Measurements from ENCODE around the gene ATAD3C.
"Not testable (repeated sequence)": the region's sequence is repeated elsewhere in the genome, so short reads cannot be mapped to it uniquely, and the experiment has no call there.

Gene ATAD3C, protein sequence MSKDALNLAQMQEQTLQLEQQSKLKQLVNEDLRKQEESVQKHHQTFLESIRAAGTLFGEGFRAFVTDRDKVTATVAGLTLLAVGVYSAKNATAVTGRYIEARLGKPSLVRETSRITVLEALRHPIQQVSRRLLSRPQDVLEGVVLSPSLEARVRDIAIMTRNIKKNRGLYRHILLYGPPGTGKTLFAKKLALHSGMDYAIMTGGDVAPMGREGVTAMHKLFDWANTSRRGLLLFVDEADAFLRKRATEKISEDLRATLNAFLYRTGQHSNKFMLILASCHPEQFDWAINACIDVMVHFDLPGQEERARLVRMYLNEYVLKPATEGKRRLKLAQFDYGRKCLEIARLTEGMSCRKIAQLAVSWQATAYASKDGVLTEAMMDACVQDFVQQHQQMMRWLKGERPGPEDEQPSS

DNA sequence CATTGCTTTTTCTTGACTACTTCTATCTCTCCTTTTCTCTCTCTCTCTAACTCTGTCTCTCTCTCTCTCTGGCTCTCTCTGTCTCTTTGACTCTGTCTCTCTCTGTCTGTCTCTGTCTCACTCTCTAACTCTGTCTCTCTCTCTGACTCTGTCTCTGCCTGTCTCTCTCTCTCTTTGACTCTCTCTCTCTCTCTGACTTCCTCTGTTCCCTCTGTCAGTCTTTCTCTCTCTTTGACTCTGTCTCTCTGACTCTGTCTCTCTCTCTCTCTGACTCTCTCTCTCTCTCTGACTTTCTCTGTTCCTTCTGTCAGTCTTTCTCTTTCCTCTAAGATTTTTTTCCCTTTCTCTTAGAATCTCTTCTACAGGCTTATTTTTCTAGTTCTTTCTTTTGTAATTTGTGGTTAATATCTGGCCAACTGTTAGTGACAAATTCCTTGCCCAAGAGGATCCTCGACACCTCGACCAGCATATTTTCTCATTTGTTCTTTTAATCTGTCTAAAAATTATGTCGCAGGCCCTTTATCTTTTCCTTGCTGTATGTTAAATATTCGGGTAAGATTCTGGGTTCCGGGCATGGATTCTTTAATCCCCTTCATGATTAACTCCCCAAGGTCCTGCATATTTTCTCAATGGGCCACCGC lies at the start of gene ATAD3C:
Gene ATAD3C (plus strand): TSS at position 591 of the 641 bp plus-strand sequence. CDS start 995 bp downstream, outside the sequence.
- H3K4me1 Mint-ChIP-seq, result no peaks in the 10 kb centered on the region
- H3K4me3 Mint-ChIP-seq, result no peak within 1 kb of the TSS
- peaks cover 4% of the 10 kb centered on the region for H3K27me3 Mint-ChIP-seq
- H3K27ac Mint-ChIP-seq, result no peak within 1 kb of the TSS
- ATAC-seq (ENCODE audit: low read depth) (no peak), DNase-seq (ENCODE audit: low spot score in 2 of 2) (no peak)
- no peaks in the 10 kb centered on the region for H3K36me3 Mint-ChIP-seq
- H3K9me3 Mint-ChIP-seq, result no peaks in the 10 kb centered on the region

DNA sequence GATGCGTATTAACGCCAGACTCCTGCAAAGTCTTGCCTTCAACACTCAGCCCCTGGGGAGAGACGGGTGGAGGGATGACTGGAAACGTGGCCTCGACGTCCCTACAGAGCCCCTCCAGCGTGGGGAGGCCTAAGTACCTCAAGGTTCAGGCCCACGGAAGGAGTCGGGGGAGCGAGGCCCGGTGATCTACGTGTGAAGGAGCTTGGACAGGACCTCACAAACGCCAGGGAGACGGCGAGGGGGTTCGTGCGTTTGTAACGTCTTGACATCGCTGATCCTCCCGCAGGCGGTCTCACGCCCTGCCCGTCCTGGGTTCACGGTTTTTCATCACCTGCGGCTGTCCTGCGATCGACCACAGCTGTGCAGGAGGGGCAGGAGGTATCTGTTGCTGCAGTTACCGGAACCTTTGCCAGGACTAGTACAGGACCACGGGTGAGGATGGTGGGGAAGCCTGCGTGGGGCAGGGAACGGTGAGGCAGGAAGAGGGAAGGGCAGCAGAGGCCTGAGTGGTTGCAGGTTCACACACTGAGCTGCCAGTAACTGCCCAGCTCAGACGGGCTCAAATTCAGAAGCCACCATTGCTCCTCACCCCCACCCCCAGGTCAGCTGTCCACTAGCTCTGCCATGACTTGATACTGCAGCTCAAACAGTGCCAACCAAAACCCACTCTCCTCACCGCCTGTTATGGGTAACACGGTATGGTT lies 49.5 kb upstream of the ATAD3C start:
- no peaks in the 10 kb centered on the region for H3K27me3 Mint-ChIP-seq
- ATAC-seq (ENCODE audit: low read depth) (no peak), DNase-seq (ENCODE audit: low spot score in 2 of 2) (no peak)
- H3K4me3 Mint-ChIP-seq, result peak overlapping the region; percentile 92
- no peaks in the 10 kb centered on the region for H3K9me3 Mint-ChIP-seq
- H3K36me3 Mint-ChIP-seq, result peaks cover 15% of the 10 kb centered on the region
- peaks cover 33% of the 10 kb centered on the region for H3K4me1 Mint-ChIP-seq
- peak overlapping the region; percentile 90 for H3K27ac Mint-ChIP-seq

DNA sequence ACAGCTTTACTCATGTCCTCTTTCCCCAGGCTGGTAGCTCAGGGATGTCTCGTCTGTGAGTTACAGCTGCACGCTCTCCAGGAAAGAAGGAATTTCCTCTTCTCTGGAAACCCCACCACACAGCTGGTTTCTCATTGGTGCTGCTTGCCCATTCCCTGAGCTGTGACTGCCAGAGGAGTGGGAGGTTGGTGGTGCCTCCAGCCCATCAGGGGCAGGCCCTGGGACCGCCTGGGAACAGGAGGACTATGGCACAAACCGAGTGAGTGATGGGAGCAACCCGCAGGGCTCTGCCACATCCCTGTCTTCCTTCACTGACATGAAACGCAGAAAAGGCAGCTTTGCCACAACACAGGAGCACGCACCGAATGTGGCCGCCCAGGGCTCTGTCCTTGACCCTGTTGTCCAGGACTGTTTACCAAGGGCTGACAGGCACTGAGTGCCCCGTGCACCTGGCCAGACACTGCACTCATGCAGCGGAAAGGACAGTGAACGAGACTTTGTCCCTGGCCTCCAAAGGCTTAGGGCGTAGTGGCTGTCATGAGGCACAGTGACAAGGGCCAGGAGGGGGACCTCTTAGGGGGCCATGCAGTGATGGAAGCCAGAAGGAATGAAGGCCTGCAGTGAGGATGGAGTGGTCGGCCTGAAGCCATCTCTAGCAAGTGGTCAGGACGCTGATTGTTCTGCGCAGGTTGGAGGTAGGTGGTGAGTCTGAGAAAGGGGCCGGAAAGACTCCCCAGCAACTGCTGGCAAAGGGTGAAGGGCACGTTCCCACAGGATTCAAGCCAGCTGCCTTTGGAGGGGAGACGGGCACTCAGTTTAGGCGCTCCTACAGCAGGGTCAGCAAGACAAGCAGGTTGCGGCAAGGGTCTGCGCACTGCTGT lies 48.7 kb upstream of the ATAD3C start:
- no peak overlapping the region for H3K27ac Mint-ChIP-seq
- no peak for ATAC-seq (ENCODE audit: low read depth)
- DNase-seq (ENCODE audit: low spot score in 2 of 2), result no peak
- H3K9me3 Mint-ChIP-seq, result no peaks in the 10 kb centered on the region
- H3K4me3 Mint-ChIP-seq, result peak overlapping the region; percentile 92
- no peaks in the 10 kb centered on the region for H3K27me3 Mint-ChIP-seq
- H3K4me1 Mint-ChIP-seq, result peaks cover 32% of the 10 kb centered on the region
- peaks cover 14% of the 10 kb centered on the region for H3K36me3 Mint-ChIP-seq

DNA sequence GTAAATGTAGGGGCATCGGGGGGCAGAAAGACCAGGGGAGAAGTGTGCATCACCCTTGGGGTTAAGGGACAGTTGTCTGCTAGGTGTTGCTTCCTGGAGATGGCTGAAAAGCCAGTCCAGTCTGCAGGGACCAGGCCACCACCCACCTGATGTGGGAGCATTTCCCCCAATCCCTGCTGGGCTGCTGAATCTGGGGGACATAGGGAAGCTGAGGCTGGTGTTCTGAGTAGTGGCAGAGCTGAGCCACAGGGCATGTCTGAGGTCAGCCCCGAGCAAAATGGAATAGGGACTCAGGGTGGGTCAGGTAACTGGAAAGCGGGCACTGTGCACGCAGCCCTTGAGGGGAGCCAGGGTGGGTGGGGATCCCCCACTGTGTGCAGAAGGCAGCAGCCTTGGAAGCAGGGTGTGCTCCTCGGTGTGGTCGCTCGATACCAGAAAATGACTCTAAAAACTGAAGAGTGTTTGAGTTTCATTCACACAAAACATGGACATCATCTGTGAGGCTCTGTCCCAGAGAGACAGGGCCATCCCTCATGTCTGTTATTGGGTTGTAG lies 48.0 kb upstream of the ATAD3C start:
- Mint-ChIP-seq H3K36me3 (peaks cover 16% of the 10 kb centered on the region), H3K4me1 (peaks cover 35% of the 10 kb centered on the region), H3K4me3 (no peak overlapping the region), H3K9me3 (no peaks in the 10 kb centered on the region), H3K27me3 (no peaks in the 10 kb centered on the region), H3K27ac (no peak overlapping the region)
- no peak for DNase-seq (ENCODE audit: low spot score in 2 of 2)
- ATAC-seq (ENCODE audit: low read depth), result no peak

DNA sequence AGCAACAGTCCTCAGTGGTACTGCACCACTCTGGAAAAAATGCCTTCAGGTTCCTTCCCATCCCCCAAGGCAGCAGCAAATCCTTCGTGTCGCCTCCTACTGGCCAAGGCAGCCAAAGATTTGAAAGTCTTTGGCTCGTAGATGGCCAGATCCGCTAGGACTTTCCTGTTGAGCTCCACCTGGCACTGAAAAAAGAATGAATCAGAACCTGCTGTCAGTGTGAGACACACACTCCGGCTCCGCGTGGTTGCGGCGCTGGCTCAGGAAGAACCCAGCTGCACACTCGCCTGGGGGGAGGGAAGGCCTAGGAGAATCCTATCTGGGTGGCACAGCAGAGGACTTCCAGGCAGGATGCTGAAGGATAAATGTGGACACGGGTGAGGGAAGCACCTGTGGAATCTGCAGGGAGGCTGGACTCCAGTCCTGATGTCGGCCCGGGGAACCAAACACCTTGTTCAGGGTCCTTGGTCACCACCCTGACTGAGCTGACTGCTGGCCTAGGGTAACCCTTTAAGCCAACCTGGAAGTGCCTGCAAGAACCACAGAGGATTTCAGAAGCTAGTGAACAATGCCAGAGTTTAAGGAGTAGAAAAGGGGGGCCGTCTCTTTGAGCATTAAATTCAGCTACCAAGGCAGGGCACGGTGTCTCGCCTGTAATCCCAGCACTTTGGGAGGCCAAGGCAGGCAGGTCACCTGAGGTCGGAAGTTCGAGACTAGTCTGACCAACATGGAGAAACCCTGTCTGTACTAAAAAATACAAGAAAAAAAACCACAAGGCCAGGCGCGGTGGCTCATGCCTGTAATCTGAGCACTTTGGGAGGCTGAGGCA lies 47.2 kb upstream of the ATAD3C start:
- ATAC-seq (ENCODE audit: low read depth), result no peak
- DNase-seq (ENCODE audit: low spot score in 2 of 2), result peak in 1 of 2 donors; percentile 21
- H3K4me3 Mint-ChIP-seq, result no peak overlapping the region
- no peaks in the 10 kb centered on the region for H3K9me3 Mint-ChIP-seq
- H3K4me1 Mint-ChIP-seq, result peaks cover 35% of the 10 kb centered on the region
- H3K36me3 Mint-ChIP-seq, result peaks cover 16% of the 10 kb centered on the region
- H3K27me3 Mint-ChIP-seq, result no peaks in the 10 kb centered on the region
- no peak overlapping the region for H3K27ac Mint-ChIP-seq

DNA sequence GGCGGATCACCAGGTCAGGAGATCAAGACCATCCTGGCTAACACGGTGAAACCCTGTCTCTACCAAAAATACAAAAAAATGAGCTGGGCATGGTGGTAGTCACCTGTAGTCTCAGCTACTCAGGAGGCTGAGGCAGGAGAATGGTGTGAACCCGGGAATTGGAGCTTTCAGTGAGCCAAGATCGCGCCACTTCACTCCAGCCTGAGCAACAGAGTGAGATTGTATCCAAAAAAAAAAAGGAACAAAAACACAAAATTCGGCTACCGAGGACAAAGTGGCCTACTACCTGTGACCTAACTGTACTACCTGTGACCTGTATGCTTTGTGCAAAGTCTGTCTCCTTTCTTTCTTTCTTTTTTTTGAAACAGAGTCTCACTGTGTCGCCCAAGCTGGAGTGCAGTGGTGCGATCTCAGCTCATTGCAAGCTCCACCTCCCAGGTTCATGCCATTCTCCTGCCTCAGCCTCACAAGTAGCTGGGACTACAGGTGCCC lies 46.5 kb upstream of the ATAD3C start:
- DNase-seq (ENCODE audit: low spot score in 2 of 2); ATAC-seq (ENCODE audit: low read depth); H3K27me3 Mint-ChIP-seq; H3K27ac Mint-ChIP-seq; H3K4me3 Mint-ChIP-seq; H3K9me3 Mint-ChIP-seq: not testable (repeated sequence)
- peaks cover 16% of the 10 kb centered on the region for H3K36me3 Mint-ChIP-seq
- H3K4me1 Mint-ChIP-seq, result peaks cover 35% of the 10 kb centered on the region

DNA sequence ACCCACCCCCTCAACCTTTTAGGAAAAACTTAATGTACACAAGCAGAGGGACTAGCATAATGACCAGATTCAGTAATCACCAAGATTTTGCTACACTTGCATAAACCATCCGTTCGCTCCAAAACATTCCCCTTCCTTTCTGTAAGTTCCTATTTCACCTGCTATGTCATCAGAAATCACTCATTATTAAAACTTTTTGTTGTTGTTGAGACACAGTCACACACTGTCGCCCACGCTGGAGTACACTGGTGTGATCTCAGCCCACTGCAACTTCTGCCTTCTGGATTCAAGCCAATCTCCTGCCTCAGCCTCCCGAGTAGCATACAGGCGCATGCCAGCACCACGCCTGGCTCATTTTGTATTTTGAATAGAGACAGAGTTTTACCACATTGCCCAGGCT lies 45.8 kb upstream of the ATAD3C start:
- H3K27ac Mint-ChIP-seq, result peak overlapping the region; percentile 78
- H3K9me3 Mint-ChIP-seq, result no peaks in the 10 kb centered on the region
- ATAC-seq (ENCODE audit: low read depth) (no peak), DNase-seq (ENCODE audit: low spot score in 2 of 2) (no peak)
- H3K4me1 Mint-ChIP-seq, result peaks cover 36% of the 10 kb centered on the region
- no peaks in the 10 kb centered on the region for H3K27me3 Mint-ChIP-seq
- no peak overlapping the region for H3K4me3 Mint-ChIP-seq
- H3K36me3 Mint-ChIP-seq, result peaks cover 16% of the 10 kb centered on the region

DNA sequence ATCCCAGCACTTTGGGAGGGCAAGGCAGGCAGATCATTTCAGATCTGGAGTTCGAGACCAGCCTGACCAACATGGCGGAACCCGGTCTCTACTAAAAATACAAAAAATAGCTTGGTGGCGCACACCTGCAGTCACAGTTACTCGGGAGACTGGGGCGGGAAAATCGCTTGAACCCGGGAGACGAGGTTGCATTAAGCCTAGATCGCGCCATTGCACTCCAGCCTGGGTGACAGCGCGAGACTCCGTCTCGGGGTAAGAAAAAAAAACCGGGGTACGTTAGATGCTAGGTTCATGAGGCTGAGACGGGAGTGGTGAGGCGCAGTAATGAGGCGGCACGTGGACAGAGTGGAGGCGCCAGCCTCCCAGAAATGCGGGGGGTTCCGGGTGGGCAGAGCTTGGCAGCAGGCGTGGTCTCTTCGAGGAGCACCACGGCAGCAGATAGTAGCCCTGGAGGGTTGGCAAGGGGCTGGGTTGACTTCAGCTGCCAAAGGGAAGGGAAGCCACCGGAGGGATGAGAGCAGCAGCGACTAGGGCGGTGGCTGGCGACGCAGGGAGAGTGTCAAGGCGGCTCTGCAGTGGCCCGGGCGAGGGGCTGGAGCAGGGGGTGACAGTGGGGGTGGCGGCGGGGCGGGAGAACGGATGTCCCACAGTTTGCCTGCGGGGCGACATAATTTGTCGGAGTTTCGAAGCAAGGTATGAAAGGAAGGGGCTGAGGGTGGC lies 43.2 kb upstream of the ATAD3C start:
- H3K9me3 Mint-ChIP-seq, result no peaks in the 10 kb centered on the region
- peaks cover 16% of the 10 kb centered on the region for H3K36me3 Mint-ChIP-seq

DNA sequence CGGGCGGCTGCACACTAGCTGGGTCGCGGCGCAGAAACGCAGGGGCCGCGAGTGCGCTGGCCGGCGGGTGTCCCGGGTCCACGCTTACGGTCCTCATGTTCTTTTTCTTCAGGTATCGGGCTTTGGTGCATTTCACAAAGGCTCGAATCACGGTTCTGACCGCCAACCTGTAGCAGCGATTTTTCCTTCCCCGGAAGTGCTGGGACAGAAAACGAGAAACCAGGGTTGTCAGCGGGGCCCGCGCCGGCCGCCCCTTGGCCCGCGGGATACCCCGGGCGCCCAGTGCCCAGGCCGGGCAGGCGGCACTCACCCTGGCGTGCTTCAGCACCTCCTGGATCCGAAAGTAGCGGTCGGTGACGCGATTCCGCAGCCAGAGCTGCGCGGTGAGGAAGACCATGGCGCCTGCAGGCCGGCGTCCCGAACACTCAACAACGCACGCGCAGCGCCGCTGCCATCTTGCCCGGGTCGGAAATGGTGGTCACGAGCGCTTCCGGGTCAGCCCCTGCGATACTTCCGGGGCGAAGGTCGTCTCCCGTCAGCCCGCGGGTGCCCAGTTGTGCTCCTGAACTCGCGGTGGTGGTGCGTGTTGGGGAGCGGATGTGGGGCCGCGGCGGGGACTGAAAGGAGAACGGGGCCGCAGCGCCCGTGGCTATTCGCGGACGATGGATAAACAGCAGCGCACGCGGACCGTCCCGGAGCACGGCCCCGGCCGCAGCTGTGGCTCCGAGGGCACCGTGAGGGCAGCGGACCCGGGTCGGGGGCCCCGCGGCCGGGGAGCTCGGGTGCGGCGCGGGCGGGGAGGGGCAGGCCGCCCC lies 42.5 kb upstream of the ATAD3C start, which contains the start of gene MRPL20:
Gene MRPL20 (minus strand): TSS at position 473 of the 815 bp plus-strand sequence. CDS start 76 bp downstream, at position 397.
- Mint-ChIP-seq H3K27me3 (no peaks in the 10 kb centered on the region), H3K4me3 (peak within 1 kb of the TSS; percentile 92), H3K36me3 (peaks cover 15% of the 10 kb centered on the region), H3K27ac (peak within 1 kb of the TSS; percentile 97), H3K4me1 (peaks cover 21% of the 10 kb centered on the region), H3K9me3 (no peaks in the 10 kb centered on the region)
- DNase-seq (ENCODE audit: low spot score in 2 of 2), result peak; percentile 88 to 90
- peak; percentile 95 for ATAC-seq (ENCODE audit: low read depth)

More for the DNA sequence above, 43.2 kb upstream of the ATAD3C start:
- no peak for DNase-seq (ENCODE audit: low spot score in 2 of 2)
- Mint-ChIP-seq H3K4me1 (peaks cover 21% of the 10 kb centered on the region), H3K27me3 (no peaks in the 10 kb centered on the region), H3K4me3 (peak overlapping the region; percentile 92), H3K27ac (peak overlapping the region; percentile 97)
- no peak for ATAC-seq (ENCODE audit: low read depth)

DNA sequence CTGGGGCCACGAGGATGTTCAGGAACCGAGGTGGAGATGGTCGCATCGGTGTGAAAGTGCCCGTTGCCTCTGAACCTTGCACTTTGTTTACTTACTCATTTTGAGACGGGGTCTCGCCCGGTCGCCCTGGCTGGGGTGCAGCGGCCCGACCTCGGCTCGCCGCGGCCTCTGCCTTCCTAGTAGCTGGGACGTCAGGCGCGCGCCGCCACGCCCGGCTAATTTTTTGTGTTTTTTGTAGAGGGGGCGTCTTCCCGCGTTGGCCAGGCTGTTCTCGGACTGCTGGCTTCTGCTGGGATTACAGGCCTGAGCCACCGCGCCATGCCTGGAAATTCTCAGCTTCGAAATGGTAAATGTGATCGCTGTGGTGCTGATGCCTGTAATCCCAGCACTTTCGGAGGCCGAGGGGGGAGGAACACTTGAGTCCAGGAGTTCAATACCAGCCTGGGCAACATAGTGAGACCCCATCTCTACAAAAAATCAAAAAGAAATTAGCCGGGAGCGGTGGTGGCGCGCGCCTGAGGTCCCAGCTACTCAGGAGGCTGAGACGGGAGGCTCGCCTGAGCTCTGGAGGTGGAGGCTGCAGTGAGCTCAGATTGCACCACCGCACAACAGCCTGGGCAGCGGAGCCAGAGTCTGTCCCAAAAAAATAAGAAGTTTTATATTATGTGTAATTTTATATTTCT lies 41.7 kb upstream of the ATAD3C start:
- Mint-ChIP-seq H3K27me3 (no peaks in the 10 kb centered on the region), H3K4me1 (peaks cover 16% of the 10 kb centered on the region), H3K9me3 (peaks cover 2% of the 10 kb centered on the region), H3K27ac (peak overlapping the region; percentile 97), H3K4me3 (peak overlapping the region; percentile 82), H3K36me3 (peaks cover 13% of the 10 kb centered on the region)
- ATAC-seq (ENCODE audit: low read depth) (peak; percentile 33), DNase-seq (ENCODE audit: low spot score in 2 of 2) (no peak)

DNA sequence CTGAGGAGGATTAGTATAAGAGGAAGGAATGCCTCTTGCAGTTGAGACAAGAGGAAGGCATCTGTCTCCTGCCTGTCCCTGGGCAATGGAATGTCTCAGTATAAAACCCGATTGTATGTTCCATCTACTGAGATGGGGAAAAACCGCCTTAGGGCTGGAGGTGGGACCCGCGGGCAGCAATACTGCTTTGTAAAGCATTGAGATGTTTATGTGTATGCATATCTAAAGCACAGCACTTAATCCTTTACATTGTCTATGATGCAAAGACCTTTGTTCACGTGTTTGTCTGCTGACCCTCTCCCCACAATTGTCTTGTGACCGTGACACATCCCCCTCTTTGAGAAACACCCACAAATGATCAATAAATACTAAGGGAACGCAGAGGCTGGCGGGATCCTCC lies 39.3 kb upstream of the ATAD3C start:
- H3K4me3 Mint-ChIP-seq; H3K27ac Mint-ChIP-seq; H3K36me3 Mint-ChIP-seq; H3K9me3 Mint-ChIP-seq; H3K4me1 Mint-ChIP-seq; DNase-seq (ENCODE audit: low spot score in 2 of 2); H3K27me3 Mint-ChIP-seq; ATAC-seq (ENCODE audit: low read depth): not testable (repeated sequence)
